ENCODE measurements around the gene TNFSF12.

The TNFSF12 gene

GRCh38 chr17:7570351-7570750, 21.5 kb downstream of the TNFSF12 start:
- DNase-seq (ENCODE audit: low read depth) = no peak

DNA sequence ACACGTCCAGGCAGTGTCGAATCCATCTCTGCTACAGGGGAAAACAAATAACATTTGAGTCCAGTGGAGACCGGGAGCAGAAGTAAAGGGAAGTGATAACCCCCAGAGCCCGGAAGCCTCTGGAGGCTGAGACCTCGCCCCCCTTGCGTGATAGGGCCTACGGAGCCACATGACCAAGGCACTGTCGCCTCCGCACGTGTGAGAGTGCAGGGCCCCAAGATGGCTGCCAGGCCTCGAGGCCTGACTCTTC, 23.4 kb downstream of the TNFSF12 start:
- no peak for DNase-seq (ENCODE audit: low read depth)

DNA sequence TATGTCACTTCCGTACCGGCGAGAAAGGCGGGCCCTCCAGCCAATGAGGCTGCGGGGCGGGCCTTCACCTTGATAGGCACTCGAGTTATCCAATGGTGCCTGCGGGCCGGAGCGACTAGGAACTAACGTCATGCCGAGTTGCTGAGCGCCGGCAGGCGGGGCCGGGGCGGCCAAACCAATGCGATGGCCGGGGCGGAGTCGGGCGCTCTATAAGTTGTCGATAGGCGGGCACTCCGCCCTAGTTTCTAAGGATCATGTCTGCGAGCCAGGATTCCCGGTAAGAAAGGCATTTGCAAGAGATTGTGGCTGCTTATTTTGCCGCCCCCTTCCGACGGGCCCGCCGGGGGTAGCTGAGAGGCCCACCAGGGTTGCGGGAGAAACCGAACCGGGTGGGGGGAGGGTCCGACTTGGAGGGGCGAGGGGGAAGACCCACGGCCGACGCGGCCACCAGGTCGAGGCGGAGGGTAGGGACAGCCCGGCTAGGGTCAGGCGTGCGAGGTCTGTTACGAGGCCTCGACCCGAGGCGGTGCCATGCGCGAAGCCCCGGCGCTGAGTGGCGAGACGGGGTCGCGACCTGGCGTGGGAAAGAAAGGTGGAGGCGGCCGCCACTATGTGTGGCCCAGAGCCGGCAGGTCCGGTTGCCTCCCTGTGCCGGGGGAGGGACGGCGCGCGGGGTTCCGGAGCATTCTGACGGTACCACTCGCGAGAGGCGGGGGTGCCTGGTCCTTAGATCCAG, 23.9 kb downstream of the TNFSF12 start:
- DNase-seq (ENCODE audit: low read depth) = peak; percentile 99

DNA sequence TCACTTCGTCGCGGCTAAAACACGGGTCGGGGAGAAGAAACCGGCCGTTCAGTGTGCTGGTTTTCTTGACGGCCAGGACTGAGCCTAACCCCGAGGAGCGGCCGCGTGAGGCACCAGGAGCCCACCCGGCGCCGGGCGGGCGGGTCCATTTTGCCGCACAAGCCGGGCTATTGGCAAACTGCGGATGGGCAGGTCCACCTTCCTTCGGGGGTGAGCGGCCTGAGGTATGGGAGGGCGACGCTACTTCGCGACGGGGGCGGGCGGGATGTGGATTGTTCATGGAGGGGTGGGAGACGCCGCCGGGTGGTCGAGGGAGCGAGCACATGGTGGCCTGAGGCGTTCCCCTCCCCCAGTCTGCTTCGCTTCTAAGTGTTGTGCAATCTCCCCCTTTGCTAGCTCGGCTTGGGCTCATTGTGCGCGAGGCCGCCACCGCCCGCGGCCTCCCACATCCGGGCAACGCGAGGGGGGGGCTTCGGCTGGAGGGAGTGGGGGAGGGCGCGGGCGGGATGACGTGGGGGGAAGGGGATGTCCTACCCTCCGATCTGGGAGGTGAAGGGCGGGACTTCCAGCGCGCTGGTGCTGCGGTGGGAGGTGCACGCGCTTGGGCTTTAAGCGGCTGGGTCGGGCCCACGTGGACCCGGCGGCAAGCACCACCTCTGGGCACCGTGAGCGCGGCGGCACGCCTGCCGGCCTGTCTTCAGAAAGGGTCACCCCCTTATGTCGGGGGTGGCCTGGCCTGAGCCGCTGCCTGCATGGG, 24.6 kb downstream of the TNFSF12 start:
- peak; percentile 86 for DNase-seq (ENCODE audit: low read depth)

GRCh38 chr17:7574176-7574953, 25.5 kb downstream of the TNFSF12 start:
- DNase-seq (ENCODE audit: low read depth) = no peak

- no peak for DNase-seq (ENCODE audit: low read depth)
These were observed 26.6 kb downstream of the TNFSF12 start for GRCh38 chr17:7575481-7575883.

DNA sequence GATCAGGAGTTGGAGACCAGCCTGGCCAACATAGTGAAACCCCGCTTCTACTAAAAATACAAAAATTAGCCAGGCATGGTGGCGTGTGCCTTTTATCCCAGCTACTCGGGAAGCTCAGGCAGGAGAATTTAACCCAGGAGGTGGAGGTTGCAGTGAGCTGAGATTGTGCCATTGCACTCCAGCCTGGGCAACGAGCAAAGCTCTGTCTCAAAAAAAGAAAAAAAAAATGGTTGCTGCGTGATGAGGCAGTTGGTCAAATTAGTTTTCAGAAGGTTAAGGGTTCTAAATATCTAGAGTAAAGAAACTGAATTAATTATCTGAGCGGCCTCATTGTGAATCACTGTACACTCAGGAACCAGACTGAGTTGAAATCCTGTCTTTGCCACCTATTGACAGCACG, 27.1 kb downstream of the TNFSF12 start:
- no peak for DNase-seq (ENCODE audit: low read depth)

GRCh38 chr17:7576432-7576937, 27.6 kb downstream of the TNFSF12 start:
- no peak for DNase-seq (ENCODE audit: low read depth)

- no peak for DNase-seq (ENCODE audit: low read depth)
These were observed 28.7 kb downstream of the TNFSF12 start for GRCh38 chr17:7577327-7578199.

GRCh38 chr17:7579001-7579833, 30.4 kb downstream of the TNFSF12 start, which contains the start of gene CD68:
Gene CD68, plus strand, starts transcription at chr17:7579638. Its CDS starts 40 bp downstream, at chr17:7579678.
- DNase-seq (ENCODE audit: low read depth) = no peak

- no peak for DNase-seq (ENCODE audit: low read depth)
These were observed 31.2 kb downstream of the TNFSF12 start for GRCh38 chr17:7579834-7580603.

DNA sequence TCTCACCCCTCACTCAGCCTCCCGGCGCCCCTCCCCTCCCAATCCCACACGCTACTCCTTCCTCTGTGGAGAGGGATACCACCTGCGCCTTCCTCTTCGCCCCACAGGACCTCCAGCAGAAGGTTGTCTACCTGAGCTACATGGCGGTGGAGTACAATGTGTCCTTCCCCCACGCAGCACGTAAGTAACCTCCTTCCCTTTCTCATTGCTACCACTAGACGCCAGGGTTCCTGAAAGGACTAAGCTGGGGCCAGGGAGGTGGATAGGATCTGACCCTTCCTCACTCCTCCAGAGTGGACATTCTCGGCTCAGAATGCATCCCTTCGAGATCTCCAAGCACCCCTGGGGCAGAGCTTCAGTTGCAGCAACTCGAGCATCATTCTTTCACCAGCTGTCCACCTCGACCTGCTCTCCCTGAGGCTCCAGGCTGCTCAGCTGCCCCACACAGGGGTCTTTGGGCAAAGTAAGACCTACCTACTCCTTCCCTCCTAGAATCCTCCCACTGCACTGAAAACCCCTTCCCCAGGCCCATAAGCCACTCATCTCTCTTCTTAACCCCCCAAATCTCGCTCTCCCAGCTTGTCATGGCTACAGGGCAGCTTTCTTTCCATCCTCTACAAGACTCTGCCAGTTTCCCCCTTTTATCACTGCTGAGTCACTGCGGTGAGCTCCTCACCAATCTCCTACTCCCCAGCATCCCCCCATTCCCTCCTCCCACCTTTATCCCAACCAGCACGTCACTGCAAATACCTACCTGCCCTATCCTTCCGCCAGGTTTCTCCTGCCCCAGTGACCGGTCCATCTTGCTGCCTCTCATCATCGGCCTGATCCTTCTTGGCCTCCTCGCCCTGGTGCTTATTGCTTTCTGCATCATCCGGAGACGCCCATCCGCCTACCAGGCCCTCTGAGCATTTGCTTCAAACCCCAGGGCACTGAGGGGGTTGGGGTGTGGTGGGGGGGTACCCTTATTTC, 32.0 kb downstream of the TNFSF12 start:
- DNase-seq (ENCODE audit: low read depth) = no peak

DNA sequence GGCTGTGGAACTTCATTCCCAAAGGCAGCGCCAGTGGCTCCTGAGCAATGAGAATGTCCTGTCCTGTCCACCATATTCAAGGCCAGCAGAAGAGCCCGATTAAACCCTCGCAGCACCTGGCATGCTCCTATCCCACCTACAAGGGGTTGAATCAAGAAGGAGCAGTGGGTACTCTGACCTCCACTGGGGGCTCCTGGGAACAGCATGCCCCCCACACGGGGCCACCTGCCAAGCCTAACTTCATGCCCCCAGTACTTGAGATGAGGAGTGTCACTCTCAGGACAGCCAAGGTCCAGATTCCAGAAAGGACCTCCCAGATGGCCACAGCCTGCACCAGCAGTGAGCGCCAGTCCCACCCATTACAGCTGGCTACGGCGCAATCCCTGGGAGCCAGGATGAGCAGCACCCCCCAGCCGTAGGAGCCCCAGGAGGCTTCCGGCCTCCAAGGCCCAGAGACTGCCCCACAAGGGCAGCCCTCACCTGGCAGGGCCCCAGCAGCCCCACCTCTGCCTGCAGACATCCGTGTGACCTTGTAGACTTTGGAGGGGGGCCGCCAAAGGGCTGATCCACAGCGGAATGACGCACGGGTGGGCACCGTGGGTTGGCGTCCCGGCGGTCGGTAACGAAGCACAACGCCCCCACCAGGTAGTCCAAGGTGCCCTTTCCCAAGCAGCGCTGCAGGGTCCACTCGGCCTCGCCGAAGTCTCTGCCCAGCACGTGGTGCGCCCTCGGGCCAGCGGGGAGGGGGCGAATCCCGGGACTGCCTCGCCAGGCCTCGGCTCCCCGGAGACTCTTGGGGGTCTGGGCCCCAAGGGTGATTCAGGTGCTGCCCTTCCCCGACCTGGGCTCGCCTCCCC, 33.8 kb downstream of the TNFSF12 start:
- no peak for DNase-seq (ENCODE audit: low read depth)

- DNase-seq (ENCODE audit: low read depth) = peak; percentile 91
These were observed 34.6 kb downstream of the TNFSF12 start, which contains the start of gene MPDU1 for GRCh38 chr17:7583253-7584109. Gene MPDU1, plus strand, starts transcription at chr17:7583852. Its CDS starts 11 bp downstream, at chr17:7583863.

DNA sequence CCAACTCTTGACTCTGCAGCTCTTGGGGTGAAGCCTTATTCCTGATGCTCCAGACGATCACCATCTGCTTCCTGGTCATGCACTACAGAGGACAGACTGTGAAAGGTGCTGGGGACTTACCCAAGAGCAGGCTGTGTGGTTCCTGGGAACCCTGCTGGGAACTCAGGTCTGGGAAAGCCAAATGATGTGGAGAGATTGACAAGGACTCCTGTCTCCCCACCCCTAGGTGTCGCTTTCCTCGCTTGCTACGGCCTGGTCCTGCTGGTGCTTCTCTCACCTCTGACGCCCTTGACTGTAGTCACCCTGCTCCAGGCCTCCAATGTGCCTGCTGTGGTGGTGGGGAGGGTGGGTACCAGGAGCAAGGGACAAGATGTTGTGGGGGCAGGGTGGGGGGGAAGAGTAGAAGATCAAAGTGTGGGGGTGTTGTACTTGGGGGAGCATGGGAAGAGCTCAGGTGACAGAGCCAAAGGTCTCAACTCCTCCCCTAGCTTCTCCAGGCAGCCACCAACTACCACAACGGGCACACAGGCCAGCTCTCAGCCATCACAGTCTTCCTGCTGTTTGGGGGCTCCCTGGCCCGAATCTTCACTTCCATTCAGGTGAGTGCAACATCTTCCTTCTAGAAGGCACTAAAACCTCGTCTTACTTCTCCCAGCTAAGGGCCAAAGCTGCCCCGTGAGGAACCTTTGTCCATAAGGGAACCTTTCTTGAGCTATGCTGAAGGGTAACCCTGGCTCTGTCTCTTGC, 38.0 kb downstream of the TNFSF12 start:
- DNase-seq (ENCODE audit: low read depth) = no peak

Data from activated T-helper 1 cell treated with Interleukin-2 at 50 U/mL for 16 hours (primary cell).